WTC11 (cell line): ENCODE results near the gene TGM1.

Source experiments
- TF ChIP-seq, protein P1 (sequence below): sonication (generic); formaldehyde crosslinking; IDR thresholded peaks from 2 replicates; pipeline ENCODE4 v1.8.0; 2023; ENCODE audit warnings: missing genetic modification reagents
- TF ChIP-seq, protein P2 (sequence below): fragments of 200-600 bp; IDR thresholded peaks from 2 replicates; pipeline ENCODE4 v1.8.0; 2022; ENCODE audit warnings: antibody characterized with exemption

DNA sequence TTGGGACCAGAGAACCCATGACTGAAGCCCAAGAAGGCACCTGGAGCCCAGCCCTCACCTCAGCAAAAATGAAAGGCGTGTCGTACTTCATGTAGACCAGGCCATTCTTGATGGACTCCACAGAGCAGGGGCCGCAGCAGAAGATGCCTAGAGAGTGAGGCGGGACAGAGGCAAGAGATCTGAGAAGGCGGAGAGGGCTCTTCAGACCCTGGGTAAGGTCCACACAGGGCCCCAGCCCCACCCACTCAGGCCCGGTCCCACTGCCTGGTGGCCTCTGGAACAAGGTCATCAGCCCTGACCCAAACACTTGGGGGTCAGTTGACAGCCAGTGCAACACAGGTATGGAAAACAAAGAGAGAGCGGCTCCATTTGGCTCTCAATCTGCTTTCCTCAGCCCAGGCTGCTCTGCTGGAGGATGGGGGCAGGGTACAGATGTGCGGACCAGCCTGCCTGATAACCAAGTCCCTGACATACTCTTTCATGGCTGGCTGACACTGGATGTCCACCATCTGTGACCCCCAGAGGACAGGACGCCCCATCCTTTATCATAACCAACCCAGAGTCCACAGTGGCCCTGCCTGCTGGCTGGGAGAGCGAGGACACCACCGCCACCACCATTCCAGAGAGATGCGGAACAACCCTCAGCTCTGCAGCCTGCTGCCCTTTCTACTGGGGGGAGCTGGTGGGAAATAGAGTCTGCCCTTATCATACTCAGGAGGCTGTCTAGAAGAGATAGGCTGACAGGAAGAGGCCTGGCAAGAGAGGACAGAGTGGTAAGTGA, 6.9 kb downstream of the TGM1 start:
- TF ChIP-seq, protein P1, sequence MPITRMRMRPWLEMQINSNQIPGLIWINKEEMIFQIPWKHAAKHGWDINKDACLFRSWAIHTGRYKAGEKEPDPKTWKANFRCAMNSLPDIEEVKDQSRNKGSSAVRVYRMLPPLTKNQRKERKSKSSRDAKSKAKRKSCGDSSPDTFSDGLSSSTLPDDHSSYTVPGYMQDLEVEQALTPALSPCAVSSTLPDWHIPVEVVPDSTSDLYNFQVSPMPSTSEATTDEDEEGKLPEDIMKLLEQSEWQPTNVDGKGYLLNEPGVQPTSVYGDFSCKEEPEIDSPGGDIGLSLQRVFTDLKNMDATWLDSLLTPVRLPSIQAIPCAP = no peak
- TF ChIP-seq, protein P2, sequence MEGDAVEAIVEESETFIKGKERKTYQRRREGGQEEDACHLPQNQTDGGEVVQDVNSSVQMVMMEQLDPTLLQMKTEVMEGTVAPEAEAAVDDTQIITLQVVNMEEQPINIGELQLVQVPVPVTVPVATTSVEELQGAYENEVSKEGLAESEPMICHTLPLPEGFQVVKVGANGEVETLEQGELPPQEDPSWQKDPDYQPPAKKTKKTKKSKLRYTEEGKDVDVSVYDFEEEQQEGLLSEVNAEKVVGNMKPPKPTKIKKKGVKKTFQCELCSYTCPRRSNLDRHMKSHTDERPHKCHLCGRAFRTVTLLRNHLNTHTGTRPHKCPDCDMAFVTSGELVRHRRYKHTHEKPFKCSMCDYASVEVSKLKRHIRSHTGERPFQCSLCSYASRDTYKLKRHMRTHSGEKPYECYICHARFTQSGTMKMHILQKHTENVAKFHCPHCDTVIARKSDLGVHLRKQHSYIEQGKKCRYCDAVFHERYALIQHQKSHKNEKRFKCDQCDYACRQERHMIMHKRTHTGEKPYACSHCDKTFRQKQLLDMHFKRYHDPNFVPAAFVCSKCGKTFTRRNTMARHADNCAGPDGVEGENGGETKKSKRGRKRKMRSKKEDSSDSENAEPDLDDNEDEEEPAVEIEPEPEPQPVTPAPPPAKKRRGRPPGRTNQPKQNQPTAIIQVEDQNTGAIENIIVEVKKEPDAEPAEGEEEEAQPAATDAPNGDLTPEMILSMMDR = no peak
